HCT116 (cell line): Measurements from ENCODE around the gene WNT9B.

Experiments used
- EGR1 ChIP-seq: IDR thresholded peaks from 2 replicates; pipeline ENCODE4 v1.6.1; 2012; ENCODE audit warnings: low read depth
- EZH2 ChIP-seq: fragments of 200-600 bp; sonication (generic); IDR thresholded peaks from 2 replicates; pipeline ENCODE4 v1.6.1; 2017; ENCODE audit warnings: antibody characterized with exemption, mixed run types
- POLR2A ChIP-seq: IDR thresholded peaks from 2 replicates; pipeline ENCODE4 v1.7.0; 2011; ENCODE audit warnings: borderline replicate concordance; ENCODE audit not compliant: insufficient read depth, insufficient read length; ENCODE audit errors: extremely low read depth
- POLR2AphosphoS5 ChIP-seq: IDR thresholded peaks from 2 replicates; pipeline ENCODE4 v1.6.1; 2011; ENCODE audit warnings: mild to moderate bottlenecking, low read depth, low read length, moderate library complexity
- RAD21 ChIP-seq: IDR thresholded peaks from 2 replicates; pipeline ENCODE4 v1.6.1; 2012; ENCODE audit warnings: low read depth, mild to moderate bottlenecking
- ZNF274 ChIP-seq: fragments of 200-500 bp; sonication (Bioruptor generic); IDR thresholded peaks from 2 replicates; pipeline ENCODE4 v1.6.1; 2014; ENCODE audit warnings: mild to moderate bottlenecking, low read depth, low read length, inconsistent platforms
- TF ChIP-seq, protein P1 (sequence below), 3 experiments: fragments of 200-600 bp in 1 of 3; sonication (generic) in 1 of 3; IDR thresholded peaks in 2 of 3; conservative IDR thresholded peaks in 1 of 3; 2 replicates each; pipeline ENCODE4 v1.5.1; 2012 to 2017; ENCODE audit warnings: low read depth in 2 of 3, low read length in 2 of 3, antibody characterized with exemption in 1 of 3, borderline replicate concordance in 1 of 3, control low read depth in 1 of 3, mild to moderate bottlenecking in 1 of 3, mixed read lengths in 1 of 3, mixed run types in 1 of 3, moderate library complexity in 1 of 3; ENCODE audit not compliant: insufficient read depth in 1 of 3
- TF ChIP-seq, protein P2 (sequence below): IDR thresholded peaks from 2 replicates; pipeline ENCODE4 v1.6.1; 2011; ENCODE audit warnings: mild to moderate bottlenecking, low read length, moderate library complexity; ENCODE audit not compliant: insufficient replicate concordance; ENCODE audit errors: extremely low read depth
- TF ChIP-seq, protein P3 (sequence below): IDR thresholded peaks from 2 replicates; pipeline ENCODE4 v1.6.1; 2012; ENCODE audit warnings: low read depth
- TF ChIP-seq, protein P4 (sequence below): IDR thresholded peaks from 2 replicates; pipeline ENCODE4 v1.6.1; 2012

DNA sequence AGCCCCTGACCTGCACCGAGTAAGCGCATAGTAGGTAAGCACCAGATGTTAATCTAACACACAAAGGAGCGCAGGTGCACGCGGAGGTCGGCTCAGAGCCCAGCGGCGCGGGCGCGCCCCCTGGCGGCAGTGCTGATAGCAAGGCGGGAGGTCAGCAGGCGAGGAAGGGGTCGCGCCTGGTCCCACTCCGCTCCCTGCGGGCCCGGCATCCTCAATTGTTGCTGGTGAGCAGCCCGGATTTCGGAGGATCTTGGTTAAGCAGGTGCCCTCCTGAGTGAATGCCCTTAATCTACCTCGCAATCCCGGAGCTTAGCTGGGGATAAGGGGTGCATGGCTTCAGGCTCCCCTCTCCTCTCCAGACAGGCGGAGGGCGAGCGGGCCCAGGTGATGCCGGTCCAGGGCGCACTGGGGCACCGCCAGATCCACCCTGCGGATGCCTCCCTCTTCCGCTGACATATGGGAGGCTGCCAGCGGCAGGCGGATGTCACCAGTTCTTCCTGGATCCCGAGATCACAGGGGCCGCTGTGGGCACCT lies 28.9 kb upstream of the WNT9B start:
- TF ChIP-seq ZNF274 (no peak), POLR2A (no peak), POLR2AphosphoS5 (no peak), RAD21 (peak; percentile 94), EGR1 (no peak), EZH2 (no peak)
- TF ChIP-seq, protein P1, sequence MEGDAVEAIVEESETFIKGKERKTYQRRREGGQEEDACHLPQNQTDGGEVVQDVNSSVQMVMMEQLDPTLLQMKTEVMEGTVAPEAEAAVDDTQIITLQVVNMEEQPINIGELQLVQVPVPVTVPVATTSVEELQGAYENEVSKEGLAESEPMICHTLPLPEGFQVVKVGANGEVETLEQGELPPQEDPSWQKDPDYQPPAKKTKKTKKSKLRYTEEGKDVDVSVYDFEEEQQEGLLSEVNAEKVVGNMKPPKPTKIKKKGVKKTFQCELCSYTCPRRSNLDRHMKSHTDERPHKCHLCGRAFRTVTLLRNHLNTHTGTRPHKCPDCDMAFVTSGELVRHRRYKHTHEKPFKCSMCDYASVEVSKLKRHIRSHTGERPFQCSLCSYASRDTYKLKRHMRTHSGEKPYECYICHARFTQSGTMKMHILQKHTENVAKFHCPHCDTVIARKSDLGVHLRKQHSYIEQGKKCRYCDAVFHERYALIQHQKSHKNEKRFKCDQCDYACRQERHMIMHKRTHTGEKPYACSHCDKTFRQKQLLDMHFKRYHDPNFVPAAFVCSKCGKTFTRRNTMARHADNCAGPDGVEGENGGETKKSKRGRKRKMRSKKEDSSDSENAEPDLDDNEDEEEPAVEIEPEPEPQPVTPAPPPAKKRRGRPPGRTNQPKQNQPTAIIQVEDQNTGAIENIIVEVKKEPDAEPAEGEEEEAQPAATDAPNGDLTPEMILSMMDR (IDR thresholded peaks at IDR 0.05 in 2 of 3, conservative IDR thresholded peaks at IDR 0.05 in 1 of 3; ENCODE audit: borderline replicate concordance in 1 of 3, insufficient read depth in 1 of 3, low read depth in 2 of 3, low read length in 2 of 3), result peak; percentile 92 to 100 (median 98)
- TF ChIP-seq, protein P2, sequence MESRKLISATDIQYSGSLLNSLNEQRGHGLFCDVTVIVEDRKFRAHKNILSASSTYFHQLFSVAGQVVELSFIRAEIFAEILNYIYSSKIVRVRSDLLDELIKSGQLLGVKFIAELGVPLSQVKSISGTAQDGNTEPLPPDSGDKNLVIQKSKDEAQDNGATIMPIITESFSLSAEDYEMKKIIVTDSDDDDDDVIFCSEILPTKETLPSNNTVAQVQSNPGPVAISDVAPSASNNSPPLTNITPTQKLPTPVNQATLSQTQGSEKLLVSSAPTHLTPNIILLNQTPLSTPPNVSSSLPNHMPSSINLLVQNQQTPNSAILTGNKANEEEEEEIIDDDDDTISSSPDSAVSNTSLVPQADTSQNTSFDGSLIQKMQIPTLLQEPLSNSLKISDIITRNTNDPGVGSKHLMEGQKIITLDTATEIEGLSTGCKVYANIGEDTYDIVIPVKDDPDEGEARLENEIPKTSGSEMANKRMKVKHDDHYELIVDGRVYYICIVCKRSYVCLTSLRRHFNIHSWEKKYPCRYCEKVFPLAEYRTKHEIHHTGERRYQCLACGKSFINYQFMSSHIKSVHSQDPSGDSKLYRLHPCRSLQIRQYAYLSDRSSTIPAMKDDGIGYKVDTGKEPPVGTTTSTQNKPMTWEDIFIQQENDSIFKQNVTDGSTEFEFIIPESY, result no peak
- TF ChIP-seq, protein P3, sequence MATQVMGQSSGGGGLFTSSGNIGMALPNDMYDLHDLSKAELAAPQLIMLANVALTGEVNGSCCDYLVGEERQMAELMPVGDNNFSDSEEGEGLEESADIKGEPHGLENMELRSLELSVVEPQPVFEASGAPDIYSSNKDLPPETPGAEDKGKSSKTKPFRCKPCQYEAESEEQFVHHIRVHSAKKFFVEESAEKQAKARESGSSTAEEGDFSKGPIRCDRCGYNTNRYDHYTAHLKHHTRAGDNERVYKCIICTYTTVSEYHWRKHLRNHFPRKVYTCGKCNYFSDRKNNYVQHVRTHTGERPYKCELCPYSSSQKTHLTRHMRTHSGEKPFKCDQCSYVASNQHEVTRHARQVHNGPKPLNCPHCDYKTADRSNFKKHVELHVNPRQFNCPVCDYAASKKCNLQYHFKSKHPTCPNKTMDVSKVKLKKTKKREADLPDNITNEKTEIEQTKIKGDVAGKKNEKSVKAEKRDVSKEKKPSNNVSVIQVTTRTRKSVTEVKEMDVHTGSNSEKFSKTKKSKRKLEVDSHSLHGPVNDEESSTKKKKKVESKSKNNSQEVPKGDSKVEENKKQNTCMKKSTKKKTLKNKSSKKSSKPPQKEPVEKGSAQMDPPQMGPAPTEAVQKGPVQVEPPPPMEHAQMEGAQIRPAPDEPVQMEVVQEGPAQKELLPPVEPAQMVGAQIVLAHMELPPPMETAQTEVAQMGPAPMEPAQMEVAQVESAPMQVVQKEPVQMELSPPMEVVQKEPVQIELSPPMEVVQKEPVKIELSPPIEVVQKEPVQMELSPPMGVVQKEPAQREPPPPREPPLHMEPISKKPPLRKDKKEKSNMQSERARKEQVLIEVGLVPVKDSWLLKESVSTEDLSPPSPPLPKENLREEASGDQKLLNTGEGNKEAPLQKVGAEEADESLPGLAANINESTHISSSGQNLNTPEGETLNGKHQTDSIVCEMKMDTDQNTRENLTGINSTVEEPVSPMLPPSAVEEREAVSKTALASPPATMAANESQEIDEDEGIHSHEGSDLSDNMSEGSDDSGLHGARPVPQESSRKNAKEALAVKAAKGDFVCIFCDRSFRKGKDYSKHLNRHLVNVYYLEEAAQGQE, result no peak
- TF ChIP-seq, protein P4, sequence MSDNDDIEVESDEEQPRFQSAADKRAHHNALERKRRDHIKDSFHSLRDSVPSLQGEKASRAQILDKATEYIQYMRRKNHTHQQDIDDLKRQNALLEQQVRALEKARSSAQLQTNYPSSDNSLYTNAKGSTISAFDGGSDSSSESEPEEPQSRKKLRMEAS, result no peak
